ENCODE data around the gene ARIH1. TPM values are rescaled to one million over a fixed set of nuclear protein-coding genes. Genes with fewer than 3 reads are reported as not detected.

ARIH1 gene
- total and polyA plus RNA-seq, 2 experiments from 2014 or later = 24.5 to 29.5 TPM

DNA sequence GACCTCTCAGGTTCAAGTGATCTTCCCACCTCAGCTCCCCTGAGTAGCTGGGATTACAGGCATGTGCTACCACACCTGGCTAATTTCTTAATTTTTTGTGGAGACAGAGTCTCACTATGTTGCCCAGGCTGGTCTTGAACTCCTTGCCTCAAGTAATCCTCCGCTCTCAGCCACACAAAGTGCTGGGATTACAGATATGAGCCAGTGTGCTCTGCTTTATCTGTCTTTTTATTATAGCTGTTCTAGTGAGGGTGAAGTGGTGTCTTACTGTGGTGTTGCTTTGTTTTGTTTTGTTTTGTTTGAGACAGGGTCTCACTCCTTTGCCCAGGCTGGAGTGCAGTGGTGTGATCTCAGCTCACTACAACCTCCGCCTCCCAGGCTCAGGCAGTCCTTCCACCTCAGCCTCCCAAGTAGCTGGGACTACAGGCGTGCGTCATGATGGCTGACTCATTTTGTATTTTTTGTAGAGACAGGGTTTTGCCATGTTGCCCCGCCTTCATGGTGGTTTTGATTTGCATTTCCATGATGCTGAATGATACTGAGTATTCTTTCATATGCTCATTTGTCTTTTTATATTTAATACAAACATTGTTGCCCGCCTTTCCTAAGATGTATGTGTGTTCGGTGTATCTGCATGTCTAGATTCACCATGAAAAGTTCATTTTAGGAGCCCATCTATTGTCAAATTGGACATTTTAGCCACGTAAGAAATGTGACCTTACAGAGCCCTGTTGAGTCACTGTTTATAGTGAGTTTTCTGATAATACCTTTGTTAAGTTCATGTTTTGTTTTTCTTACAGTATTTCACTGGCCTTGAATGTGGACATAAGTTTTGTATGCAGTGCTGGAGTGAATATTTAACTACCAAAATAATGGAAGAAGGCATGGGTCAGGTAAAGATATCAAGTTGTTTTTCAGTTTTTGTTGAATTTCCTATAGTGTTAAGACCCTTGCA, 80.6 kb downstream of the ARIH1 start:
- Histone ChIP-seq H3F3A (ENCODE audit: insufficient read depth) (peaks cover 9% of the 10 kb centered on the region), H3K36me3 (ENCODE audit: low read depth) (peaks cover 16% of the 10 kb centered on the region), H3K4me2 (ENCODE audit: unreplicated experiment) (no peak overlapping the region), H3K4me3 (no peak overlapping the region), H3K9me2 (ENCODE audit: insufficient read depth) (no peaks in the 10 kb centered on the region), H3K27me3 (replicated peaks; ENCODE audit: insufficient read depth) (no peaks in the 10 kb centered on the region), H4K20me1 (ENCODE audit: insufficient read depth) (peaks cover 12% of the 10 kb centered on the region), H2AFZ (no peak overlapping the region), H3K9me3 (ENCODE audit: low read depth) (no peaks in the 10 kb centered on the region), H3K4me1 (ENCODE audit: insufficient read depth) (peaks cover 15% of the 10 kb centered on the region), H3K27ac (0 out of 2 replicates have a peak overlapping the region, but pooled peaks have one; percentile 14), H3K9ac (no peak overlapping the region), H3K79me2 (ENCODE audit: insufficient read depth) (peaks cover 100% of the 10 kb centered on the region)
- WGBS, 2 experiments (ENCODE audit: low coverage in 1 of 2, low lambda C conversion rate in 2 of 2, missing lambda C conversion rate in 2 of 2) = 93 to 95% methylated on average over 8 of the region's 8 CpGs
- TF ChIP-seq EZH2phosphoT487 (IDR thresholded peaks at IDR 0.05; ENCODE audit: insufficient read depth, low read depth) (no peak), EZH2 (IDR thresholded peaks at IDR 0.05; ENCODE audit: insufficient read depth, poor library complexity, severe bottlenecking) (no peak)
- peak; percentile 35 for DNase-seq
- in situ Hi-C loops (cut with MboI) = no loop called here

DNA sequence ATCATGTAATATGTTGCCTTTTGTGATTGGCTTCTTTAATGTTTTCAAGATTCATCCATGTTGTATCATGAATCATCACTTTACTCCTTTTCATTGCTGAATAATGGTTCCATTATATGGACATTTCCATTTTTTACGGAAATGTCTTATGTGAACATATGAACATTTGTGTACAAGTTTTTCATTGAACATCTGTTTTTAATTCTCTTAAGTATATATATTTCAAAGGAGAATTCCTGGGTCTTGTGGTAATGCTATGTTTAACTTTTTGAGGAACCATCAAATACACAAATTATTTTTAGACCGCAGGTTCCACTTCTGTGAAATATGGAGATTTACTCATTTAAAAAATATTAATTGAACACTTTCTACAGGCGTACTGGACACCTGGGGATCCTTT, 85.7 kb downstream of the ARIH1 start:
- no peak overlapping the region for H3K9ac ChIP-seq
- in situ Hi-C loops (cut with MboI) = no loop called here
- H3F3A ChIP-seq (ENCODE audit: insufficient read depth) = peaks cover 8% of the 10 kb centered on the region
- H3K79me2 ChIP-seq (ENCODE audit: insufficient read depth) = peaks cover 98% of the 10 kb centered on the region
- TF ChIP-seq EZH2 (IDR thresholded peaks at IDR 0.05; ENCODE audit: insufficient read depth, poor library complexity, severe bottlenecking) (no peak), EZH2phosphoT487 (IDR thresholded peaks at IDR 0.05; ENCODE audit: insufficient read depth, low read depth) (no peak)
- no peaks in the 10 kb centered on the region for H3K27me3 ChIP-seq (replicated peaks; ENCODE audit: insufficient read depth)
- no peak overlapping the region for H3K4me2 ChIP-seq (ENCODE audit: unreplicated experiment)
- H2AFZ ChIP-seq = no peak overlapping the region
- peaks cover 12% of the 10 kb centered on the region for H4K20me1 ChIP-seq (ENCODE audit: insufficient read depth)
- H3K9me3 ChIP-seq (ENCODE audit: low read depth) = no peaks in the 10 kb centered on the region
- no peak overlapping the region for H3K4me3 ChIP-seq
- no peak overlapping the region for H3K27ac ChIP-seq
- H3K9me2 ChIP-seq (ENCODE audit: insufficient read depth) = no peaks in the 10 kb centered on the region
- DNase-seq = no peak
- peaks cover 14% of the 10 kb centered on the region for H3K4me1 ChIP-seq (ENCODE audit: insufficient read depth)
- peaks cover 45% of the 10 kb centered on the region for H3K36me3 ChIP-seq (ENCODE audit: low read depth)
- WGBS, 2 experiments (ENCODE audit: low coverage in 1 of 2, low lambda C conversion rate in 2 of 2, missing lambda C conversion rate in 2 of 2) = 88 to 94% methylated on average over 3 of the region's 3 CpGs

DNA sequence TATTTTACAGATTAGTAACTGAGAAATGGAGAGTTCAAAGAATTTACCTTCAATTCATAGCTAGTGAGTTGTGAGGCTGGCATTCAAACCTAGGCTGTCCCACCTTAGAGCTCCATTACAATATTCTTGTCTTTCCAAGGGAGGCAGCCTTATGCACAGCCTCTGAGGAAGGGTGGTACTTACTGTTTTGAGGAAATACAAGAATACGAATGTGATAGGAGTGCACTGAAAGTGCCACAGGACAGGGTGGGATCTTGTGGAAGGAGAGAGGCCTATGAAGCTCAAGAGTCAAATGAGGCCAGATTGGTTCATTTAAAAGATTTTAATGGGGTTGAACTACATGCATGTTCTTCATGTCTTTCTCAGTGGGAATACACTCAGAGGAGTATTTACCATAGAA, 86.3 kb downstream of the ARIH1 start:
- H3K4me2 ChIP-seq (ENCODE audit: unreplicated experiment) = no peak overlapping the region
- H4K20me1 ChIP-seq (ENCODE audit: insufficient read depth) = peaks cover 12% of the 10 kb centered on the region
- WGBS, 2 experiments (ENCODE audit: low coverage in 1 of 2, low lambda C conversion rate in 2 of 2, missing lambda C conversion rate in 2 of 2) = 94 to 95% methylated on average over 1 of the region's 1 CpG
- TF ChIP-seq EZH2 (IDR thresholded peaks at IDR 0.05; ENCODE audit: insufficient read depth, poor library complexity, severe bottlenecking) = no peak
- TF ChIP-seq EZH2phosphoT487 (IDR thresholded peaks at IDR 0.05; ENCODE audit: insufficient read depth, low read depth) = no peak
- H3K9ac ChIP-seq = no peak overlapping the region
- in situ Hi-C loops (cut with MboI) = no loop called here
- H3K9me3 ChIP-seq (ENCODE audit: low read depth) = no peaks in the 10 kb centered on the region
- H3K9me2 ChIP-seq (ENCODE audit: insufficient read depth) = no peaks in the 10 kb centered on the region
- peaks cover 11% of the 10 kb centered on the region for H3K4me1 ChIP-seq (ENCODE audit: insufficient read depth)
- DNase-seq = no peak
- H3K27ac ChIP-seq = no peak overlapping the region
- no peak overlapping the region for H2AFZ ChIP-seq
- peaks cover 97% of the 10 kb centered on the region for H3K79me2 ChIP-seq (ENCODE audit: insufficient read depth)
- no peak overlapping the region for H3K4me3 ChIP-seq
- peaks cover 1% of the 10 kb centered on the region; the same call in 1 of the 2 replicates for H3F3A ChIP-seq (ENCODE audit: insufficient read depth)
- H3K36me3 ChIP-seq (ENCODE audit: low read depth) = peaks cover 42% of the 10 kb centered on the region
- H3K27me3 ChIP-seq (replicated peaks; ENCODE audit: insufficient read depth) = no peaks in the 10 kb centered on the region

DNA sequence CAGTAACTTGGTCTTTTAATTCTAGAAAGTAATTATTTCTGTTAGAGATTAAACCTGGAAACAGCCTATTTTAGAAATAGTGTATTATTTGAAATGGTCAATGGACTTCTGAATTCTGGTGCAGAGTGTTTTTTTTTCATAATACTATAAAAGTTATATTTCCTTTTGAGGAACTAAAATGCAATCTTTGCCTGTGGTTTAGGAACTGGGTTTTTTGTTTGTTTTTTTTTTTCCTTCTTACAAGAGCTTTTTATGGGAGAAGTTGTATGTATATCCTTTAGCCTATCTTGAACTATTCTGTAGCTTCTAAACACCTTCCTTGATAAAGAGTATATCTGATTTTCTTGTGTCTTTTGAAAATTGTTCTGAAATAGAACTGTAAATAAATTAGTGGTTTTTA, 88.3 kb downstream of the ARIH1 start:
- H3K4me2 ChIP-seq (ENCODE audit: unreplicated experiment) = no peak overlapping the region
- H3K36me3 ChIP-seq (ENCODE audit: low read depth) = peaks cover 50% of the 10 kb centered on the region

More for the DNA sequence above, 88.3 kb downstream of the ARIH1 start:
- in situ Hi-C loops (cut with MboI) = no loop called here
- H3K27ac ChIP-seq = no peak overlapping the region
- no peak overlapping the region for H2AFZ ChIP-seq
- no peak overlapping the region for H3K9ac ChIP-seq
- H3K9me3 ChIP-seq (ENCODE audit: low read depth) = no peaks in the 10 kb centered on the region
- no peaks in the 10 kb centered on the region for H3K27me3 ChIP-seq (replicated peaks; ENCODE audit: insufficient read depth)
- peaks cover 97% of the 10 kb centered on the region for H3K79me2 ChIP-seq (ENCODE audit: insufficient read depth)
- H3K4me3 ChIP-seq = no peak overlapping the region
- H3F3A ChIP-seq (ENCODE audit: insufficient read depth) = no peaks in the 10 kb centered on the region
- DNase-seq = no peak
- 0 out of 2 replicates have a peak, but pooled peaks cover 7% of the 10 kb centered on the region for H4K20me1 ChIP-seq (ENCODE audit: insufficient read depth)
- no peaks in the 10 kb centered on the region for H3K9me2 ChIP-seq (ENCODE audit: insufficient read depth)
- peaks cover 8% of the 10 kb centered on the region for H3K4me1 ChIP-seq (ENCODE audit: insufficient read depth)
- TF ChIP-seq EZH2phosphoT487 (IDR thresholded peaks at IDR 0.05; ENCODE audit: insufficient read depth, low read depth) (no peak), EZH2 (IDR thresholded peaks at IDR 0.05; ENCODE audit: insufficient read depth, poor library complexity, severe bottlenecking) (no peak)
